GM19043 (cell line): ENCODE results near the gene CUEDC1.
"Not testable (repeated sequence)": the region's sequence is repeated elsewhere in the genome, so short reads cannot be mapped to it uniquely, and the experiment has no call there.

Source experiments
- ATAC-seq: cut with Tn5 transposase; IDR thresholded peaks from one replicate; pipeline ENCODE4 v1.9.1; 2021; ENCODE audit warnings: low read depth; ENCODE audit not compliant: unreplicated experiment

CUEDC1 gene

GRCh38 chr17:57846056-57846945, 108.9 kb downstream of the CUEDC1 start:
- ATAC-seq, result not testable (repeated sequence)

GRCh38 chr17:57842280-57842679, 112.9 kb downstream of the CUEDC1 start:
- no peak for ATAC-seq

- ATAC-seq, result no peak
Measured at GRCh38 chr17:57839571-57839923, 115.7 kb downstream of the CUEDC1 start.

GRCh38 chr17:57838857-57839570, 116.2 kb downstream of the CUEDC1 start:
- no peak for ATAC-seq

GRCh38 chr17:57838453-57838852, 116.8 kb downstream of the CUEDC1 start:
- ATAC-seq, result no peak

- ATAC-seq, result no peak
Measured at GRCh38 chr17:57835333-57835900, 119.8 kb downstream of the CUEDC1 start.

- no peak for ATAC-seq
Measured at GRCh38 chr17:57834146-57834741, 121.0 kb downstream of the CUEDC1 start.

- ATAC-seq, result no peak
Measured at GRCh38 chr17:57833179-57833939, 121.9 kb downstream of the CUEDC1 start.

GRCh38 chr17:57832314-57833178, 122.7 kb downstream of the CUEDC1 start:
- no peak for ATAC-seq

- ATAC-seq, result no peak
Measured at GRCh38 chr17:57830880-57831279, 124.3 kb downstream of the CUEDC1 start.

- ATAC-seq, result no peak
Measured at GRCh38 chr17:57823469-57824401, 131.5 kb downstream of the CUEDC1 start.

GRCh38 chr17:57819867-57820266, 135.3 kb downstream of the CUEDC1 start:
- no peak for ATAC-seq

GRCh38 chr17:57819285-57819684, 135.9 kb downstream of the CUEDC1 start:
- ATAC-seq, result no peak

GRCh38 chr17:57818066-57818465, 137.1 kb downstream of the CUEDC1 start:
- ATAC-seq, result no peak

- ATAC-seq, result no peak
Measured at GRCh38 chr17:57817299-57817698, 137.9 kb downstream of the CUEDC1 start.

- ATAC-seq, result no peak
Measured at GRCh38 chr17:57814421-57814820, 140.8 kb downstream of the CUEDC1 start.

GRCh38 chr17:57811638-57812280, 143.5 kb downstream of the CUEDC1 start:
- ATAC-seq, result no peak
